Fibroblast of lung (primary cell): ENCODE data around the gene SREBF2. TPM values are rescaled to one million over a fixed set of nuclear protein-coding genes. Genes with fewer than 3 reads are reported as not detected.

ENCODE experiments used
- DNase-seq, 2 donors: peaks; one replicate each; pipeline versions ENCODE4 v3.0.0 to v3.0.0-alpha.2; 2010; ENCODE audit warnings: low read depth in 2 of 2
- H2AFZ ChIP-seq: 2 replicates; pipeline ENCODE4 v1.5.1; 2012; ENCODE audit warnings: low read length, control low read depth, inconsistent platforms
- H3K27ac ChIP-seq: 2 replicates; pipeline ENCODE4 v1.5.1; 2011; ENCODE audit warnings: low read length, control low read depth; ENCODE audit not compliant: insufficient read depth
- H3K27me3 ChIP-seq: 2 replicates; pipeline ENCODE4 v1.5.1; 2011; ENCODE audit warnings: mild to moderate bottlenecking, low read length; ENCODE audit not compliant: control insufficient read depth, insufficient read depth
- H3K36me3 ChIP-seq: 2 replicates; pipeline ENCODE4 v1.5.1; 2011; ENCODE audit warnings: low read length; ENCODE audit not compliant: control insufficient read depth, insufficient read depth
- H3K4me1 ChIP-seq: 2 replicates; pipeline ENCODE4 v1.5.1; 2011; ENCODE audit warnings: low read length; ENCODE audit not compliant: control insufficient read depth, insufficient read depth; ENCODE audit errors: extremely low read depth
- H3K4me2 ChIP-seq: 2 replicates; pipeline ENCODE4 v1.5.1; 2011; ENCODE audit warnings: low read length, control low read depth; ENCODE audit not compliant: insufficient read depth; ENCODE audit errors: extremely low read depth
- H3K4me3 ChIP-seq, 4 experiments: fragments of 200-600 bp in 1 of 4; sonication (generic) in 1 of 4; replicated peaks in 1 of 4; 2 replicates each; pipeline ENCODE4 v1.5.1; 2011 to 2016; ENCODE audit warnings: low read length in 4 of 4, low read depth in 3 of 4, mild to moderate bottlenecking in 3 of 4, control low read depth in 2 of 4, inconsistent platforms in 1 of 4, mixed read lengths in 1 of 4; ENCODE audit not compliant: insufficient read depth in 1 of 4; ENCODE audit errors: control extremely low read depth in 1 of 4
- H3K79me2 ChIP-seq: 2 replicates; pipeline ENCODE4 v1.5.1; 2012; ENCODE audit warnings: mild to moderate bottlenecking, low read length, inconsistent platforms; ENCODE audit not compliant: control insufficient read depth, insufficient read depth
- H3K9ac ChIP-seq: 2 replicates; pipeline ENCODE4 v1.5.1; 2011; ENCODE audit warnings: mild to moderate bottlenecking, low read length, control low read depth; ENCODE audit not compliant: insufficient read depth
- H3K9me3 ChIP-seq: 2 replicates; pipeline ENCODE4 v1.5.1; 2012; ENCODE audit warnings: low read depth, low read length; ENCODE audit not compliant: control insufficient read depth, insufficient read depth
- H4K20me1 ChIP-seq: 2 replicates; pipeline ENCODE4 v1.5.1; 2011; ENCODE audit warnings: low read length; ENCODE audit not compliant: control insufficient read depth, insufficient read depth; ENCODE audit errors: extremely low read depth
- EZH2 ChIP-seq: IDR thresholded peaks from 2 replicates; pipeline ENCODE4 v1.5.1; 2012; ENCODE audit warnings: low read length, control low read depth, mild to moderate bottlenecking; ENCODE audit errors: missing control alignments
- polyA plus RNA-seq, 2 donors: library from polyadenylated mRNA; depleted of rRNA in 1 of 2; stranded (reverse) in 1 of 2; unstranded in 1 of 2; fragments of >200 nt; gene quantifications; 2 replicates each; pipeline ENCODE4 v1.2.1, GENCODE V29; 2011 to 2012; ENCODE audit warnings: missing spikeins in 1 of 2
- total RNA-seq: library from RNA; depleted of rRNA; stranded (reverse); fragments of >200 nt; gene quantifications from 2 replicates; pipeline ENCODE4 v1.2.1, GENCODE V29; 2014
- TF ChIP-seq, protein P1 (sequence below), 2 donors: IDR thresholded peaks in 1 of 2; conservative IDR thresholded peaks in 1 of 2; 1 replicate in 1 of 2; 2 replicates in 1 of 2; pipeline ENCODE4 v1.5.1; 2011 to 2012; ENCODE audit warnings: low read length in 2 of 2, control low read depth in 1 of 2, inconsistent platforms in 1 of 2, low read depth in 1 of 2, mild to moderate bottlenecking in 1 of 2

Gene SREBF2
- total and polyA plus RNA-seq, 2 donors (not counting 1 experiment from before 2014, with no cell fraction given) = 51.7 to 103 TPM

DNA sequence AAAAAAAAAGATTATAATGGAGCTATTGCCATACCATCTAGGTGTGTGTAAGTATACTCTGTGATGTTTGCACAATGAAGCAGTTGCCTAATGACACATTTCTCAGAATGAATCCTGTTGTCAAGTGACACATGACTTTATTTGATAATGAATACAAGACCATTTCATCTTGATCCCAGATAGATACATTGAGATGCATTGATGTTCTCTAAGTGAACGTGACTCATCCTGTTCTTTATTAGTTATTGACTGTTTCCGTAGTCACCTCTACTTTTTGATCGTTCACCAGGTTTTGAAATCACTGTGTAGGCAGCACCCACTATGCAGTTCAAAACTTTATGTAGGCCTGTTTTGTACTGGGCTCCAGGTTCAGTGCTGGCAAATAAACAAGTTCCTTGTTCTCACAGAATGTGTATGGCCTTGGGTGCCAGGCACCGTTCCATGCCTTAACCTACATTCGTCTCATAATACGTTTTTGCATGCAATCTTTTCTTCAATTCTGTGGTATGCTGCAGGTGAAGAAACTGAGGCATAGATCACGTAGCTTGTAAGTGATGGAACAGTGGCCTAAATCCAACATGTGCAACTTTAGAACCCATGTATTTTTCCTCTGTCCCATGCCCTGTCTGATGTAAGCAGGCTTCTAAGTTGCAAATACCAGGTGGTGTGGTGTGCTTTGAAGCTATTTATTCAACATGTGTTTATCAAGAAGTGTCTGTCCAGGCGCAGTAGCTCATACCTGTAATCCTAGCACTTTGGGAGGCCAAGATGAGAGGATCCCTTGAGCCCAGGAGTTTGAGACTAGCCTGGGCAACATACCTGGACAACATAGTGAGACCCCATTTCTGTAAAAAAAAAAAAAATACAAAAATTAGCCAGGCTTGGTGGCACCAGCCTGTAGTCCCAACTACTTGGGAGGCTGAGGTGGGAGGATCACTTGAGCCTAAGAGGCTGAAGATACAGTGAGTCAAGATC lies 10.4 kb downstream of the SREBF2 start:
- Histone ChIP-seq H3K36me3 (peaks cover 9% of the 10 kb centered on the region), H2AFZ (no peak overlapping the region), H3K4me3 (no peak overlapping the region), H3K79me2 (peaks cover 74% of the 10 kb centered on the region), H3K4me2 (no peak overlapping the region), H3K9ac (no peak overlapping the region), H3K9me3 (no peaks in the 10 kb centered on the region), H3K27ac (no peak overlapping the region), H4K20me1 (peaks cover 9% of the 10 kb centered on the region), H3K27me3 (no peaks in the 10 kb centered on the region), H3K4me1 (no peaks in the 10 kb centered on the region)
- TF ChIP-seq EZH2 = no peak
- TF ChIP-seq, protein P1, sequence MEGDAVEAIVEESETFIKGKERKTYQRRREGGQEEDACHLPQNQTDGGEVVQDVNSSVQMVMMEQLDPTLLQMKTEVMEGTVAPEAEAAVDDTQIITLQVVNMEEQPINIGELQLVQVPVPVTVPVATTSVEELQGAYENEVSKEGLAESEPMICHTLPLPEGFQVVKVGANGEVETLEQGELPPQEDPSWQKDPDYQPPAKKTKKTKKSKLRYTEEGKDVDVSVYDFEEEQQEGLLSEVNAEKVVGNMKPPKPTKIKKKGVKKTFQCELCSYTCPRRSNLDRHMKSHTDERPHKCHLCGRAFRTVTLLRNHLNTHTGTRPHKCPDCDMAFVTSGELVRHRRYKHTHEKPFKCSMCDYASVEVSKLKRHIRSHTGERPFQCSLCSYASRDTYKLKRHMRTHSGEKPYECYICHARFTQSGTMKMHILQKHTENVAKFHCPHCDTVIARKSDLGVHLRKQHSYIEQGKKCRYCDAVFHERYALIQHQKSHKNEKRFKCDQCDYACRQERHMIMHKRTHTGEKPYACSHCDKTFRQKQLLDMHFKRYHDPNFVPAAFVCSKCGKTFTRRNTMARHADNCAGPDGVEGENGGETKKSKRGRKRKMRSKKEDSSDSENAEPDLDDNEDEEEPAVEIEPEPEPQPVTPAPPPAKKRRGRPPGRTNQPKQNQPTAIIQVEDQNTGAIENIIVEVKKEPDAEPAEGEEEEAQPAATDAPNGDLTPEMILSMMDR (conservative IDR thresholded peaks at IDR 0.05 in 1 of 2, IDR thresholded peaks at IDR 0.05 in 1 of 2; ENCODE audit: low read depth in 1 of 2, low read length in 2 of 2) = no peak
- no peak for DNase-seq

DNA sequence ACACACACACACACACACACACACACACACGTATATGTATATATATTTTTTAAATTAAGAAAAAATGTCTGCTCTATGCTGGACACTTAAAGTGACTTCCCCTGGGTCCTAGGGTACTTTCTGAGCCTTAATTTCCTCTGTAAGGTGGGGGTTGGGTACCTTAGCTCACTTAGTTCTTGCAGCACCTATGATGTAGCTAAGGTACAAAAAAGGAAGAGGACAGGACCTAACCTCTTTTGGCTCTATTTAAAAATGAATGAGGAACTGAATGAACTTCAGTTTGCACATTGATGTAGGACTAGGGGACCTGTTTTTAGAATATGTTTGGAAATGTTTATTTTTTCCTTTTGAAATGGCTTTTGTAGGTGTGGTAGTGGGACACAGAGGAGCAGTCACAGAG lies 11.1 kb downstream of the SREBF2 start:
- no peaks in the 10 kb centered on the region for H3K4me1 ChIP-seq
- H3K9ac ChIP-seq = no peak overlapping the region
- no peak overlapping the region for H3K4me3 ChIP-seq
- H3K27me3 ChIP-seq = no peaks in the 10 kb centered on the region
- DNase-seq = no peak
- no peaks in the 10 kb centered on the region for H3K9me3 ChIP-seq
- no peak overlapping the region for H3K4me2 ChIP-seq
- peaks cover 9% of the 10 kb centered on the region for H4K20me1 ChIP-seq
- TF ChIP-seq EZH2 = no peak
- TF ChIP-seq, protein P1 (conservative IDR thresholded peaks at IDR 0.05 in 1 of 2, IDR thresholded peaks at IDR 0.05 in 1 of 2; ENCODE audit: low read depth in 1 of 2, low read length in 2 of 2) = no peak
- peaks cover 73% of the 10 kb centered on the region for H3K79me2 ChIP-seq
- peaks cover 5% of the 10 kb centered on the region for H3K36me3 ChIP-seq
- H2AFZ ChIP-seq = no peak overlapping the region
- H3K27ac ChIP-seq = no peak overlapping the region

DNA sequence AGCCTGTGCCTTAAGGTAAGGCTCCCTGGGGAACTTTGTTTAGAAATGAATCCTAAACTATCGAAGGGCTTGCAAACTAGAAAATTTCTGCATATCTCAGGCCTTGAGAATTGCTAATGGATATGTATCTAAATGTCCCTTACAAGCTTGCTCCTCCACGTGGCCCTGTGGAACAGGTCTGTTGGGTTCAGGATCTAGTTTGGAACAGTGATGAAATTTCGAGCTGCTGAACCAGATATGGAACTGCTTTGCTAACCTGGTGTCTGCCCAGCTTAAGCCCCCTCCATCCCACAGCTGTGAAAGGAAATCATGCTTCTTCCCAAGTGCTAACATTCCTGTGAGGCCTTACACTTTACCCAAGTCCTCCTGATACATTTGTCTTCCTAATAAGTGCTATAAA lies 11.6 kb downstream of the SREBF2 start:
- peaks cover 71% of the 10 kb centered on the region for H3K79me2 ChIP-seq
- DNase-seq = no peak
- H3K4me2 ChIP-seq = no peak overlapping the region
- peaks cover 9% of the 10 kb centered on the region for H4K20me1 ChIP-seq
- no peak overlapping the region for H3K27ac ChIP-seq
- no peaks in the 10 kb centered on the region for H3K27me3 ChIP-seq
- H2AFZ ChIP-seq = no peak overlapping the region
- no peak for TF ChIP-seq EZH2
- TF ChIP-seq, protein P1 (conservative IDR thresholded peaks at IDR 0.05 in 1 of 2, IDR thresholded peaks at IDR 0.05 in 1 of 2; ENCODE audit: low read depth in 1 of 2, low read length in 2 of 2) = no peak
- H3K9ac ChIP-seq = no peak overlapping the region
- no peak overlapping the region for H3K4me3 ChIP-seq
- no peaks in the 10 kb centered on the region for H3K9me3 ChIP-seq
- H3K36me3 ChIP-seq = peaks cover 3% of the 10 kb centered on the region
- no peaks in the 10 kb centered on the region for H3K4me1 ChIP-seq
